Renal pelvis (tissue), 4 donors: ENCODE measurements around the gene ADGRV1. TPM values are rescaled to one million over a fixed set of nuclear protein-coding genes. Genes with fewer than 3 reads are reported as not detected.
"Not testable (repeated sequence)": the region's sequence is repeated elsewhere in the genome, so short reads cannot be mapped to it uniquely, and the experiment has no call there.

Source experiments
- DNase-seq: peaks from one replicate; pipeline ENCODE4 v3.0.0-alpha.2; 2013
- polyA plus RNA-seq, 3 donors: library from polyadenylated mRNA; unstranded; fragments of 120-200 nt; gene quantifications; one replicate each; pipeline ENCODE4 v1.2.1, GENCODE V29; 2013; ENCODE audit not compliant: insufficient read length in 3 of 3

Gene ADGRV1
- polyA plus RNA-seq, 3 donors: 11.3 to 15.4 (median 14.0) TPM

- no peak for DNase-seq
These were observed 340.5 kb downstream of the ADGRV1 start for GRCh38 chr5:90899014-90899604.

DNA sequence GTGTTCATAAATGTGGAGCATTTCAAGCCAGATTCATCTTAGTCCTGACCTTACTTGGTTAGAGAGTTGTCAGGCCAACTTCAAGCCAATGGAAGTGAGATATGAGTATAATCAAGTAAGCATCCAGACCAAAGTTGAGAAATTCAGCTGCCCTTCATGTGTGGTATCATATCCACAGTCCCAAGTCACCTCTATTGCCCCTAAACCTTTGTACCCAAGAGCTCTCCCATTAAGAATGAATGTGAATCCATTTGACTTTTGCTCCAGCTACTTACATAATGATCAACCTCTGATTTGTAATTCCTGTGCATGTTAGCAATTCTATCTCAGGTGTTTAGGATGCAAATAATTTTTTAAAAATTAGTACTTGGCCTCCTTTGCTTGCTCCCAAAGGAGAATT is 342.7 kb downstream of the ADGRV1 start:
- DNase-seq: no peak

GRCh38 chr5:90902170-90902569 is 343.6 kb downstream of the ADGRV1 start:
- DNase-seq: no peak

- DNase-seq: no peak
These were observed 344.2 kb downstream of the ADGRV1 start for GRCh38 chr5:90902651-90903386.

- peak; percentile 35 for DNase-seq
These were observed 350.5 kb downstream of the ADGRV1 start for GRCh38 chr5:90909101-90909503.

DNA sequence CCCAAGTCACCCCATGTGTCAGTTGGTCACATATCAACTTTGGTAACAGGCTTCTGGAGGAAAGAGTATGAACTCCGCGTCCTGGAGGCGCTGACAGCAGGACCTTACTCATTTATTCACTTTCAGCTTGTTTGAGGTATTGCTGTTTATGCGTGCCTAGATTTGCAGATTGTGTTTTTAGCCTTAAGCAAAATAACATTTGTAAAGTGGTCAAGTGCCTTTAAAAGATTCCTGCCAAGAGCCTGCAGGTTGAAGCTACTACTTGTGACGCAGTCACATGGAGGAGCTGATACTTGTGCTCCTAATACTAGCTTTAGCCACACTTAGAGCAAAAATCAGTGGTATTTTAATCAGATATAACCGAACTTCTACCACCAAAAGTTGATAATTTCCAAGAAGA is 351.3 kb downstream of the ADGRV1 start:
- DNase-seq: no peak

DNA sequence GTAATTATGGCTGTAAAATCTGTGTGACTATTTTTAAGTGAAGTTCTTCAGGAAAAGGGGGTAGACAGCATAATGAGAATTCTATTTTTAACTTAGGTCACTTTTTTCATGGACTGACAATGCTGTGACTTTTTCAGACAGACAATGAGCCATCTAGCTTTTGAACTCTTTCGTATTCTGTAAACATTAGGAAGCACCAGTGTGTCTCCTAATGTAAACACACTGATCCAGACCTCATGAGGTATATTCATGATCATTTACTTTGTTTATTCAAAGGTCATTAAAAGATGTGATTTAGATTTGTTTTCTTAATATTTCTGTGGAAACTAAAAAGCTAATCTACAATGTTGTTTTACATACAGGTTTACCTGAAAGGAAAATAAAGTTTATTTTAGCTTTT is 352.6 kb downstream of the ADGRV1 start:
- no peak for DNase-seq

DNA sequence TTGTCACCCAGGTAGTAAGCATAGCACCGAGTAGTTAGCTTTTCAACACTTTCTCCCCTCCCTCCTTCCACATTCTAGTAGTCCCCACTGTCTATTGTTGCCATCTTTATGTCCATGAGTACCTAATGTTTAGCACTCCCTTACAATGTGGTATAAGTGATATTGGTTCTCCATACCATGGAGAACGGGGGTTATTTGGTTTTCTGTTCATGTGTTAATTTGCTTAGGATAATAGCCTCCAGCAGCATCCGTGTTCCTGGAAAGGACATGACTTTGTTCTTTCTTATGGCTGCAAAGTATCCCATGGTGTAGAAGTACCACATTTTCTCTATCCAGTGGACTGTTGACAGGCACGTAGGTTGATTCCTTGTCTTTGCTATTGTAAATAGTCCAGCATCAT is 353.9 kb downstream of the ADGRV1 start:
- no peak for DNase-seq

GRCh38 chr5:90915393-90915792 is 356.8 kb downstream of the ADGRV1 start:
- no peak for DNase-seq

- no peak for DNase-seq
These were observed 358.6 kb downstream of the ADGRV1 start for GRCh38 chr5:90916947-90917800.

DNA sequence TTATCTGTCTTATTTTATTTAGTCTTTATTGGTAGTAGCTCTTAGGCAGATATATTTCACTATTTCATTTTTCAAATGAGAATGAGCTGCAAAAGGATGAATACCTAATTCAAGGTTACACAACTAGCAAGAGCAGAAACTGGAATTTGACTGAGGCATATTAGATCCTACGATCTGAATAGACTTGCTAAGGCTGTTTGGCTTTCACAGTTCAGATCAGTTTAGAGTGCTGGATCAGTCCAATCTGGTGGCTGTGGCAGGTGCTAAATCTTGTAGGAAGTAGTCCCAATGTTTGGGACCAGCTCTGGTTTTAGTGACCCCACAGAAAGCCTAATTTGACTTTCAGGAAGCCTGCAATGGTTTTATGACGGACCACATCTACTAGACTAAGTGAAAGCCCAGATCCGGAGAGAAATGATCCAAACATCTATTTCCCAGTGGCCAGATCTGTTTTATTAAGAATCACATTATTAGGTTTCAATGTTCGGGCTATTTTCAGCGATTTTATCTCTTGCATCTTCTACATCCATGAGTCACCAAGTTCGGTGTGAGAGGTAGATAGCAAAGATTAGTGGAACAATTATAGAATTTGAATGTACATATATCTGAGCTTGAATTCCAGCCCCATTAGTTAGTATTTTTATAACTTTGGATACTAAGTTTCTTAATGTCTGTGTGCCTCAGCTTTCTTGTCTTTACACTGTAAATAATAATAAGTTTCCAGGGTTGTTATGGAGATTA is 359.5 kb downstream of the ADGRV1 start:
- DNase-seq: no peak

DNA sequence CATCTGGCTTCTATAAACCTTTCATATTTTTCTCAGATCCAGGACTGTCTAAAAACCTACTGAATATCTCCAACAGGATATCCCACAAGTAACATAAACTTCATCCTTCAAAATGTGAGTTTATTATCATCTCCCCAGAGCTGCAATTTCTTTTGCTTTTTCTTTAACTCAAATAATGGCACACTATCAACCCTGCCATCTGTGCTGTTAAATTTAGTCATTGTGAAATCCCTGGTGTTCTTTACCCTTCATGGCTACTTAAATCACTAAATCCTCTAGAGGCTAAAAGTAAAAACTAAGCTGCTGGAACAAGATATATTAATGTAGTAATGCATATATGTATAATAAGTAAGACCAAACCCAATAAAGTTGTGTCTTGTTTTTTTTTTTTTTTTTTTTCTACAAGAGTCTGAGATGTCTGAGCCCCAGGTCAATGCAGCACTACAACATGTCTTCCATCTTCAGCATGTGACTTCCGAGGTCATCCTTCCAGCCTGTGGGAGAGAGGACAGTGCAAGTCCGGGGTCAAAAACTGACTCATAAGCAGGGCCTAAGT is 362.9 kb downstream of the ADGRV1 start:
- no peak for DNase-seq

- not testable (repeated sequence) for DNase-seq
These were observed 365.6 kb downstream of the ADGRV1 start for GRCh38 chr5:90924222-90924621.

- not testable (repeated sequence) for DNase-seq
These were observed 370.6 kb downstream of the ADGRV1 start for GRCh38 chr5:90929013-90929839.

- DNase-seq: no peak
These were observed 371.5 kb downstream of the ADGRV1 start for GRCh38 chr5:90930062-90930461.

DNA sequence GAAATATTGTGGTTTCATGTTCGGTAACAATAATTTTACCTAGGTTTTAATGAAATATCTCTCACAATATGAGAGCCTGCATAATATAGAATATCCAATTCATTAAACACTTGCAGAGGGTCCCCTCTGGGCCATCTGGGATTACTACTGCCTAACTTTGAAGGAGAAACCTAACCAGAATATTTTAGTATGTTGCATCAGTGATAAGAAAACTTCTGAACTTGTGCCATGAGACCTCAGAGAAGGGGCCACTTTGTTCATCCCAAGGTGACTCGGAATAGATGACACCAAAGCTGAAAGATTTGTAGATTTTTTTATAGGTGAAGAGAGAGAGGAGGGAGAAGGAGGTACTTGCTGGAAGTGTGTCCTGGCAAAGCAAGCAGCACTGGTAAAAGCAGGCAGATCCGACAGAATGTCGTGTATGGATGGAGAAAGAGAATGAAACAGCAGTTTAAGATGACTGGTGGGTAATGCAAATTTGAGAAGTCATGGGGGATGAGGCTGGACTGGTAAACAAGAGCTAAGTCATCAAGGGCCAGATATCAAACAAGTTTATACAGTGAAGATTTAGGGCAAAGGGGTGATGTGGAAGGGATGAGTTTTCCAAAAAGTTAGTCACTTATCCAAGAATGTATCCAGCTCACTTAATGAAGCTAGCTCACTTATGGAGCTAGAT is 372.3 kb downstream of the ADGRV1 start:
- DNase-seq: no peak

DNA sequence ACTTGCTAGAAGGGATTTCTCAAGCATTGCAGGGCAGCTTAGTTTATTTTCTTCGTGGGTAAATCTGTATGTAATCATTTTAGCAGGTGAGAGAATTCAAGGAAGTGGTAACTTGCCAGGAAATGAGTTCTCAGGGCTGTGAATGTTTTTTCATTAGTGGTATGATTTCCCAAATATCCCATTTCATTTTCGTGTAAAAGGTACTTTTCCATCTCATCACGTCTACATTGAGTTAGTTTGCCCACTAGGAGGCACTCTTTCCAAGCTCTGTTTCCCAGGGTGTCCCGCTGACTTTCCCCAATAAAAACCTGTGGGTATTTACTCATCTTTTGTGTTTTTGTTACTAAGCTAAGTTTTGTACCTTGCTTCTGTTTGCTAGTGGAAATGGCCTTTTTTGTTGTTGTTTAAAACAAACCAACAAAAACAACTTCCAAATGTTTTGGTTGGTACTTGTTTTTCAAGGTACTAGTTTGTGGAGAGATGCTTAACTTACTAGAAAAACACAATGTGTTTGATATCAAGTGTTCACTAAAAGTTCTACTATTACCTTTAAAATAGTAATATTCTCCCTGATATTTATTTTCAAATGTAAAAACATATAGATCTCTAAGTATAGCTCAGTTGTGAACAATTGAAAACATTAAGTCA is 373.6 kb downstream of the ADGRV1 start:
- peak; percentile 65 for DNase-seq

DNA sequence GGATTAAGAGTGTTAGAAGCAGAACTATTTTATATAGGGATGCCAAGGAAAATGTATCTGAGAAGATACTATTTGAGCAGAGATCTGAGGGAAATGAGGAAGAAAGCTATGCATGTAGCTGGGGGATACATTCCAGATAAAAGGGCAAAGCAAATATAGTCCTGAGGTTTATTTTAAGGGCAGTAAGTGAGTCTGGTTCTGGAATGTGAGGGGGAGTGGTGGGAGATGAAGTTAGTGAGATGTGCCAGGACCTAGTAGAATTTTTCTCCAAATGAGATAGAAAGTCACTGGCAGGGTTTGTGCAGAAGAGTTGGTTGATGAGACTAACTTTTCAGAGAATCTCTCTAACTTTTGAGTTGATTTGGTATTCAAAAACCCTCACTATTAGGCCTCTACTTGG is 374.7 kb downstream of the ADGRV1 start:
- no peak for DNase-seq

DNA sequence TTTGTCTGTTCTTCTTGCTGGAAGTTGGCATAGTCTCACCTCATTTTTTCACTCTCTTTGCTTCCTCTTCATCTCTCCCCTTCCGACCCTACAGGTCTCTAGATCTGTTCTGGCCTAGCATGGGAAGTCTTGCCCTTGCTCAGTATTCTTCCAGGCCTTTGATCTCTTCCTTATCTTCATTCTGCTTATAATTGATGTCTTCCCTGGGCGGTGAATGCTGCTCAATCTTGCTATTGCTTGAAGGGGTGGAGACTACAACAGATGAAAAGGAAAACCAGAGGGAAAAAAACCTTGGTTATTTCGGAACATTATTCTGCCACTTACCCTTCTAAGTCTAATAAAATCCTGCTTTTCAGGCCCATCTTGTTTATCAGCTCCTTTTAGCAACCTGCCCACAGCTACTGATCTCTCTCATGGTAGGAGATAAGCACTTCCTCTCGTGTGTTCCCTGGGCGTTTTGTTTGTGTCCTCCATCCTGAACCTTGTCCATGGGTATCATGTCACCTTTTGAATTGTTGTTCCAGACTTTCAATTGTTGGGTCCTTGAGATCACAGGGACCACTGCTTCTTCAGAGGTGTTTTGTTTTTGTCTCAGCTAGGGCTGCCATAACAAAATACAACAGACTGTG is 375.6 kb downstream of the ADGRV1 start:
- DNase-seq: no peak
